ENCODE measurements around the gene FGG.
"Not testable (repeated sequence)": the region's sequence is repeated elsewhere in the genome, so short reads cannot be mapped to it uniquely, and the experiment has no call there.

Gene FGG

DNA sequence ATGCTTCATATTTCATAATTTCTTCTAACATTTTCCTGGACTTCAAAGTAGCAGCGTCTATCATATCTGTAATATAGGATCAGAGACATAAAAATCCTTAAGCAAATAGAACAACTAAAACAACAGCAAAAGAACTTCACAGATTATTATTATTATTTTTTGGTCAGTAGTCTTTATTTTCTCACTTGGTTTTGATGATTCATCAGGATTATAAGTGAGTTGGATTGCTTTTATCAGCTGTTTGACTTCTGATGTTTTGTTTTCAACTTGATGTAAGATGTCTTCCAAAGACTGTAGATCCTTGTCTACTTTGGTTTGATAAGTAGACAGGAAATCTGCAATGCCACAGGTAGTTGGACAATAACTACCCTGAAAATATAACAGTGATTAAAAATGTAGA, 623 bp downstream of the FGG start:
- no peak for DNase-seq (ENCODE audit: low read depth)

- DNase-seq (ENCODE audit: low read depth) = no peak
These were observed 1.9 kb downstream of the FGG start for GRCh38 chr4:154610582-154610981.

GRCh38 chr4:154609532-154609931, 2.9 kb downstream of the FGG start:
- DNase-seq (ENCODE audit: low read depth) = no peak

- no peak for DNase-seq (ENCODE audit: low read depth)
These were observed 3.8 kb downstream of the FGG start for GRCh38 chr4:154608361-154609252.

DNA sequence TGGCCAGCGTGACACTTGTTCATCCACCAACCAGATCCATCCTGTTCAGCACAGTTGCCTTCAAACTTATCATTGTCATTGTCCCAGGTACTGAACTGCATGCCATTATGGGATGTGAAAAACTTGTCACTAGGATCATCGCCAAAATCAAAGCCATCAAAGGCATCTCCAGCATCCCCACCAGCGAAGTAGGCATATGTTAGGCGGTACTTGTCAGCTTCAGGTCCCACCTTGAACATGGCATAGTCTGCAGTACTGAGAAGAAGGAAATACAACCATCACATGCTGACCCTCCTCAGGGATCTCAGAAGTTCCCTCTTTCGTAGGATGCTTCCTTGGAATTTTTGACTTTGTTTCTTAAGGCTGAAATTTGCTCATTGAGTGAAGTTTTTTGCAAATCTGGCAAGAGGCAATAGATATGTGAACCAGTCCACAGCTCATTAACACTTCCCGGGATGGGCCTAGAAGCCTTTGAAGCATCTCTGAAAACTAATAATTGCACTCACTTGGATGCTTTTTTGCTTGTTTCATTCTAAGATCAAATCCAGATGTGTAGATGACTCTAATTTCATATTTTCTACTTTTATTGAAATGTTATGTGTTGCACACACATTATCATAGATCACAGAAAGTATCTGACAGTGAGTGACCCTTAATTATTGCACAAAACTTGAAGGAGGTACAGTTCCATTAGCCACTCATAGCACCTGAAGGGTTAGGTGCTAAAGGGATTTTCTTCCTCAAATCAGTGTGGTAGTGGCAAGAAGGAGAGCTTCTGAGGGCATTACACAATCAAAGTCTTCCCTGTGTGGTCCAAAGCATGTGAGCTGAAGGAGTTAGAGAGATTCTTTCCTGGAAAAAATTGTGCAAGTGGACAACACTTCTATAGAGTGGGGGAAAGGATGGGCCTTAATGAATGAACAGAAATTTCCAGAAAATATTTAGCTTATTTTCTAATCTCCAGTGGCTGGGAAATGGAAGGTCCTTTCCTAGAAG, 5.4 kb downstream of the FGG start:
- no peak for DNase-seq (ENCODE audit: low read depth)

- no peak for DNase-seq (ENCODE audit: low read depth)
These were observed 7.7 kb downstream of the FGG start for GRCh38 chr4:154604696-154605200.

DNA sequence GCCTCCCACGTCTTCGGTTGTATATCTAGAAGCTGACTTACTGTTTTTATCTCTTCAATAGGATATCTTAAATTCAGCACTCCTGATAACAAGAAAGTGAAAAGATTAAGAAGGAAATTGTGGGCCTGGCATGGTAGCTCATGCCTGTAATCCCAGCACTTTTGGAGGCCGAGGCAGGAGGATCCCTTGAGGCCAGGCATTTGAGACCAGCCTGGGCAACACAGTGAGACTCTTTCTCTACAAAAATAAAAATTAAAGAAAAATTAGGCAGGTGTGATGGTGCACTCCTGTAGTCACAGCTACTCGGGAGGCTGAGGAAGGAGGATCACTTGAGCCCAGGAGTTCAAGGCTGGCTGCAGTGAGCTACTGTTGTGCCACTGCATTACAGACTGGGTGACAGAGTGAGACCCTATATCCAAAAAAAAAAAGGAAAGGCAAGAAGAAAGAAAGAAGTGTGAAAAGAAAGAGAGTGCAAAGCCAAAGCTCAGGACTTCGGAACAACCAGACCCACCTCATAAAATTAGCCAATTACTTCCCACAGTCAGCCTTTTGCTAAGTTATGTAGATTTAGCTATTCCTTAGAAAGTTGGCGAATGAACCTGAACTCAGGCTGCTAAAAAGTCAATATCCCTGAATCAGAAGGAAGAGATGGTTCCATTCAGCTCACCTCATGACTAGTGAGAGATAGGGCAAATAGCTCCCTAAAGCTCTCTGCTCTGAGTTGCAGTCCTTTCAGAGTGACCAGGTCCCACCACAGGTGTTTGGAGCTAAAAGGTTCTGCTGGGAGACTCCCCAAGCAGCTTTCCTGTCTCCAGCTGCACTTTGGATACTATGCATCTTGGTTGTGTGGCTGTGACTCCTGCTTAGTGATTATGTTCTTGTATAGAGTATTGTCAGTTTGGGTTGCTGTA, 9.2 kb downstream of the FGG start:
- DNase-seq (ENCODE audit: low read depth) = no peak

DNA sequence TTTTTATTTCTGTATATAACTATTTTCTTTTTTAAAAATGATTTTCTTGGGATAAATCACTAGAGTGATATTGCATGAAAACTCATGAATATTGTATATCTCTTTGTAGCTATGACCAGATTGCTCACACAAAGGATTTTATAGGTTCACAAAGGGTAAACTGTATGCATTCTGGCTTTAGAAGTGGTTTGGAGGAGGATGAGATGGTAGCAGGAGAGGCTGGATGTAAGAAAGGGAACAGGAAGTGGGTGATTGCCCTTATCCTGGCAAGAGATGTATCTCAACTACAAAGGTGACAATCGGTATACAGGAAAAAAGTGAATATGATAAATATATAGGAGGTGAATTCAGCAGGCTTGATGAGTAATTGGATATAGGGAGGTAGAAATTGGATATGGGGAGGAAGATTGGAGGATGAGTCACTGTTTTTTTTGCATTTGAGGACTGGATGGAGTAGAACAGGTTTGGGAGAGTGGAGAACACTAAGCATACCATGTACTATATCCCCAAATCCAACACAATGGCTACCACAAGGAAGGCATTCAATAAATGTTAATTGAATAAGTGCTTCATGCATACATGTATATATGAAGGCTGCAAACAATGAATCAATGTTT, 9.9 kb downstream of the FGG start:
- no peak for DNase-seq (ENCODE audit: low read depth)

DNA sequence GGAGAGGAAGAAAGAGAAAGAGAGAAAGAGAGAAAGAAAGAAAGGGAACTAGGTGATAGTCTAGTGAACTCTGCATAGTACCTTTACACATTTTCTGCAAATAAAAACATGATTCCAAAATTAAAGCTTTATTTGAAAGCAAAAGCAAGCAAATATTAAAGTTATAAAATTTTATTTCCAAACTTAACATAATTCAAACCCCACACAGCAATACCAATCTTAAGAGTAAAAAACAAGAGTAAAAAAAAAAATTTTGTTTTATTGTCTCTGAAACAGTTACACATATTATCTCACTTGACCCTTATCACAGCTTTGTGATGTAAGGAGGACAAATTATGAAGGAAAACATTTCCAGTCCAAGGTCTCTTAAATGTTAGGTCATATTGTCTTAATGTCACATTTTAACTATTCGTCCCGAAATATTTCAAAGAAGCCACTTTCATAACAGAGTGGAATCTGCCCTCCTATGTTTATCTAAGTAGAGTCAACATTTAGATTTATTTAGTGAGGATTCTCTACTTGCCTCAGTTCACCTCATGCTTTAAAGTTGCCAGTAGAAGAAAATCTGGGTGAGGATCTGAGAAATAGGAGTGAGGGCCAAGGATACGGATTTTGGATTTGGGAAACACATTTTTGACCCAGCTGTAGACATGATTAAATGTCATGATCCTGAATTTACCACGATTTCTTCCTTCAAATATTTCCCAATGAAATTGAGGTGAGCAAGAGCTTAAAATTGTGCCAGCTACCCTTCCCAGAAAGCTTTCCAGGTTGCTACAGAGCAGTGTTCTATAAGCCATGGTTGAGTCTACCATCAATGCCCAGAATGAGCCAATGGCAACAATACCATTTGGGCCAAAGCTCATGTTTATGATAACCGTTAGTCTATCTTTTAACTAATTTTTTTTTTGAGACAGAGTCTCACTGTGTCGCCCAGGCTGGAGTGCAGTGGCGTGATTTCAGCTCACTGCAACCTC, 14.4 kb downstream of the FGG start:
- DNase-seq (ENCODE audit: low read depth) = no peak

GRCh38 chr4:154597281-154597680, 15.2 kb downstream of the FGG start:
- DNase-seq (ENCODE audit: low read depth) = not testable (repeated sequence)

GRCh38 chr4:154595807-154596206, 16.6 kb downstream of the FGG start:
- DNase-seq (ENCODE audit: low read depth) = no peak

GRCh38 chr4:154594343-154594742, 18.1 kb downstream of the FGG start:
- not testable (repeated sequence) for DNase-seq (ENCODE audit: low read depth)

GRCh38 chr4:154593868-154594267, 18.6 kb downstream of the FGG start:
- no peak for DNase-seq (ENCODE audit: low read depth)

DNA sequence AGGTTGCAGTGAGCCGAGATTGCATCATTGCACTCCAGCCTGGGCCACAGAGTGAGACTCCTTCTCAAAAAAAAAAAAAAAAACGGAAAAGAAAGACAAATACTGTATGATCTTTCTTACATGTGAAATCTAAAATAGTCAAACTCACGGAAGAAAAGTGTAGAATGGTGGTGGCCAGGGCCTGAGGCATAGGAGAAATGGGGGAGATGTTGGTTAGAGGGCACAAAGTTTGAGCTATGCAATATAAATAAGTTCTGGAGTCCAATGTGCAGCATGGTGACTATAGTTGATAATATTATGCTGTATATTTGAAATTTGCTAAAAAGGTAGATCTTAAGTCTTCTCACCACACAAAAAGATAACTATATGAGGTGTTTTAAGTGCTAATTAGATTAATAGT, 20.6 kb downstream of the FGG start:
- no peak for DNase-seq (ENCODE audit: low read depth)

DNA sequence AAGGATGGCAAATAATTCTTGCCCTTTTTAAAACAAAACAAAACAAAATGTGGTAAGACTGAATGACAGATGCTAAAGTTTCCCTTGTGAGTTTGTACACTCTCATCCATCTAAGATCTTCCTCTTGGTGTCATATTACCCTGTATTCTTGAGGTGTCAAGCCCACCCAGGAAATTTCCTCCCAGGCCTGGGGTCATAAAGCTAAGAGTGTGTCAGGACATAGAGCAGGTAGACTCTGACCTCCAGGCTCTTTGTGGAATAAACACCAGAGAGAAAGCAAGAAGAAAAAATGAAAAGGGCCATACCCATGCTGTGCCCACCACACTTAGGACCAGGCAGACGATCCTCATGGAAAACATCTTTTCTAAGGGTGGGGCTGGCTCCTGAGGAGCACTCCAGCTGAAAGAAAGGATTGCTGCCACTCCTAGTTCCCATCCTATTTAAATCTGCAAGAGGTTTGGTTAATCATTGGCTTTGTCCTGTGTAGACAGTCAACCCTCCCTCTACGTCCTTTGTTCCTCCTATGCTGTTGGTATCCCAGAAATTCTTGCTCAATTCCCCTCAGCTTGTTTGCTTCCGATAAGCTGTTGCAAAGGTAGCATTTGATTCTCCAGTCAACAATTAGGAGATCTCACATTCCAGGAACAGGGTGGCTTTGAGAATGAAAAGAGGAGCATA, 22.0 kb downstream of the FGG start, which contains the start of gene FGA:
Gene FGA, minus strand, starts transcription at position 414 of the 678 bp plus-strand sequence. Its CDS starts 55 bp downstream, at position 359.
- no peak for DNase-seq (ENCODE audit: low read depth)

DNA sequence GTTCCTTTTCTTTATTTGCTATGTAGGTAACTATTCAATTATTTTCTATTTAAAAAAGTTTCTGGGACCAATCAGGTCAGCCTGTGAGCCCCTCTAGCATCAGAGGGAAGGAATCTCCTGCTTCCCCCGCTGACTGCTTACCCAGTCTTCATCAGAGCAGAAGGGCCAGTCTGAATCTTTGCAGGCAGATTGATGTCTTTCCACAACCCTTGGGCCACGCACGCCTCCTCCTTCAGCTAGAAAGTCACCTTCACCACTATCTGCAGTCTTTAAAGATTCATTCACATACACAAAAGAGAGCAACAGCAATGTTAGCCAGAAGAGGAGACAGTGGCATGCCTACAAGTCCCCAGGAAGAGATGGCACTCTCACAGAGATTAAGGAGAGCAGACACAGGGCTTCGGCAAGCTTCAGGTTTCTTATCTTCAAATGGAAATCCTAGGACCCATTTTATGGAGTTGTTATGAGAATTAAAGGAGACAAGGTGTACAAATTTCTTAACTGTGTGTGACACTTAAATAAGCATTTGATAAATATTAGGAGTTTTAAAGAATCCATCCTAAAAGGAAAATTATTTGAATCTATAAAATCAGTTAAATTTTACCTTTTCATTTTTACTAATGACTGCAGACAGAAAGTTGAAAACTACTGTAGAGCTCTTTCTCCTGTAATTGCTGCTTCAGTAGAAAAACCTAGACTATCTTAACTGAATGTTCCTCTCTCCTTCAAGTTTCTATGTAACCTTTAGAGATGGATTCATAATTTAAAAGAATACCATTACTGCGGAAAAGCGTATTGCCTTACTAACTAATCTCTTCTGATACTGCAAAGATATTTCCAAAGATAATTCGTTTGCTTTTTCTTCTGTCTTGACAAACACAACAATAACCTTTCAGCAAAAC, 22.9 kb downstream of the FGG start:
- DNase-seq (ENCODE audit: low read depth) = no peak

- DNase-seq (ENCODE audit: low read depth) = no peak
These were observed 24.3 kb downstream of the FGG start for GRCh38 chr4:154588198-154588597.
